ENCODE results near the gene DNM3.

Gene DNM3

GRCh38 chr1:172328266-172328665 lies 487.0 kb downstream of the DNM3 start:
- DNase-seq (ENCODE audit: low spot score), result no peak

- DNase-seq (ENCODE audit: low spot score), result no peak
Measured at GRCh38 chr1:172332230-172332629, 490.9 kb downstream of the DNM3 start.

GRCh38 chr1:172335377-172335776 lies 494.1 kb downstream of the DNM3 start:
- DNase-seq (ENCODE audit: low spot score), result no peak

GRCh38 chr1:172338295-172338735 lies 497.0 kb downstream of the DNM3 start:
- DNase-seq (ENCODE audit: low spot score), result no peak

GRCh38 chr1:172339842-172340241 lies 498.5 kb downstream of the DNM3 start:
- no peak for DNase-seq (ENCODE audit: low spot score)

- no peak for DNase-seq (ENCODE audit: low spot score)
Measured at GRCh38 chr1:172340520-172340919, 499.2 kb downstream of the DNM3 start.

GRCh38 chr1:172341697-172342096 lies 500.4 kb downstream of the DNM3 start:
- no peak for DNase-seq (ENCODE audit: low spot score)

- no peak for DNase-seq (ENCODE audit: low spot score)
Measured at GRCh38 chr1:172342584-172343239, 501.4 kb downstream of the DNM3 start.

- peak; percentile 21 for DNase-seq (ENCODE audit: low spot score)
Measured at GRCh38 chr1:172343240-172344160, 502.2 kb downstream of the DNM3 start.

GRCh38 chr1:172344444-172344843 lies 503.1 kb downstream of the DNM3 start:
- no peak for DNase-seq (ENCODE audit: low spot score)

GRCh38 chr1:172345077-172345476 lies 503.8 kb downstream of the DNM3 start:
- DNase-seq (ENCODE audit: low spot score), result no peak

- DNase-seq (ENCODE audit: low spot score), result no peak
Measured at GRCh38 chr1:172347416-172347815, 506.1 kb downstream of the DNM3 start.

GRCh38 chr1:172350856-172351255 lies 509.6 kb downstream of the DNM3 start:
- no peak for DNase-seq (ENCODE audit: low spot score)

- no peak for DNase-seq (ENCODE audit: low spot score)
Measured at GRCh38 chr1:172351346-172351745, 510.0 kb downstream of the DNM3 start.

- DNase-seq (ENCODE audit: low spot score), result no peak
Measured at GRCh38 chr1:172351754-172352161, 510.5 kb downstream of the DNM3 start.

GRCh38 chr1:172352435-172352834 lies 511.1 kb downstream of the DNM3 start:
- peak; percentile 46 for DNase-seq (ENCODE audit: low spot score)

GRCh38 chr1:172354291-172355274 lies 513.3 kb downstream of the DNM3 start:
- no peak for DNase-seq (ENCODE audit: low spot score)

GRCh38 chr1:172356620-172357019 lies 515.3 kb downstream of the DNM3 start:
- no peak for DNase-seq (ENCODE audit: low spot score)

GRCh38 chr1:172357753-172358385 lies 516.6 kb downstream of the DNM3 start:
- DNase-seq (ENCODE audit: low spot score), result no peak

GRCh38 chr1:172359491-172359999 lies 518.2 kb downstream of the DNM3 start:
- DNase-seq (ENCODE audit: low spot score), result no peak

GRCh38 chr1:172360511-172360910 lies 519.2 kb downstream of the DNM3 start:
- DNase-seq (ENCODE audit: low spot score), result no peak
